ENCODE data around the gene PLK2.
A peak's percentile ranks its signal among the peaks of the same experiment; 100 is the strongest.

The PLK2 gene

DNA sequence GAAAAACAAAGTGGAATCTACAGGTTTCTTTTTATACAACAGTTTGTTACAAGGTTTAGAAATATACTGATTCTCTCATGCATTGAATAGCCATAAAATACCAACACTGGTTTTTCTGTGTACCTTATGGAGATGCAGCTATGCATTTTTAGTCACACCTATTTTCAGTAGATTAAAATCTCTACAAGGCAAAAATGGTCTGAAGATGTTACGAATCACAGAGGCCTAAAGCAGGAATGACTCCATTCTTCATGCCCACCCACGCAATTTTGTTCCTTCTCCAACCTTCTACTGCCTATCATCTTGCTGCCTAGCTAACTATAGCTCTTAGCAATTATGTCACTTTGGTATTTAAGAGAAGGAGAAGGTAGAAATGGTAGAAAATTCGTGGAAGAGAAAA is 9.9 kb downstream of the PLK2 start:
- DNase-seq (ENCODE audit: insufficient read length, low spot score) (no peak), FAIRE-seq (no peak)
- no peak for TF ChIP-seq POLR2A (IDR thresholded peaks at IDR 0.05; ENCODE audit: low read depth, low read length)

- no peak for TF ChIP-seq POLR2A (IDR thresholded peaks at IDR 0.05; ENCODE audit: low read depth, low read length)
- DNase-seq (ENCODE audit: insufficient read length, low spot score) (no peak), FAIRE-seq (no peak)
Measured at GRCh38 chr5:58447226-58447625, 12.7 kb downstream of the PLK2 start.

GRCh38 chr5:58446024-58446423 is 13.9 kb downstream of the PLK2 start:
- TF ChIP-seq POLR2A (IDR thresholded peaks at IDR 0.05; ENCODE audit: low read depth, low read length), result no peak
- DNase-seq (ENCODE audit: insufficient read length, low spot score), result no peak
- FAIRE-seq, result no peak

DNA sequence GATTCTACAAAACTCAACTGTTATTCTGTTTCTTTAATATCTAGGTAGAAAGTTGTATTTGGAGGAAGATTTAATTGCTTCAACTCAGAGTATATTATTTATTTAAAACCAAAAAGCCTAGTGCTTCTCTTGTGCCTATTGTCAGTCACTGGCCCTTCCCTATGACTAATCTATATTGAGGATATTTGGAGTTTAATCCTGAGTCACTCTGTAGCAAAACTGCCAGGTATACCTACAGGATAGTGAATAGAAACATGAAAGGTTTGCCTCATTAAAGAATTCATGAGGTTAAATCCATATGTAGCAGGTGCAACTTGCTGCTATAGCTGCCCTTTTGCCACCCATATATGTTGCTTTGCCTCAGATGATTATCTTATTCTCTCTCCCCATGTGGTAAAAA is 15.1 kb downstream of the PLK2 start:
- FAIRE-seq (no peak), DNase-seq (ENCODE audit: insufficient read length, low spot score) (no peak)
- TF ChIP-seq POLR2A (IDR thresholded peaks at IDR 0.05; ENCODE audit: low read depth, low read length), result no peak

GRCh38 chr5:58440901-58441460 is 18.9 kb downstream of the PLK2 start:
- no peak for DNase-seq (ENCODE audit: insufficient read length, low spot score)

DNA sequence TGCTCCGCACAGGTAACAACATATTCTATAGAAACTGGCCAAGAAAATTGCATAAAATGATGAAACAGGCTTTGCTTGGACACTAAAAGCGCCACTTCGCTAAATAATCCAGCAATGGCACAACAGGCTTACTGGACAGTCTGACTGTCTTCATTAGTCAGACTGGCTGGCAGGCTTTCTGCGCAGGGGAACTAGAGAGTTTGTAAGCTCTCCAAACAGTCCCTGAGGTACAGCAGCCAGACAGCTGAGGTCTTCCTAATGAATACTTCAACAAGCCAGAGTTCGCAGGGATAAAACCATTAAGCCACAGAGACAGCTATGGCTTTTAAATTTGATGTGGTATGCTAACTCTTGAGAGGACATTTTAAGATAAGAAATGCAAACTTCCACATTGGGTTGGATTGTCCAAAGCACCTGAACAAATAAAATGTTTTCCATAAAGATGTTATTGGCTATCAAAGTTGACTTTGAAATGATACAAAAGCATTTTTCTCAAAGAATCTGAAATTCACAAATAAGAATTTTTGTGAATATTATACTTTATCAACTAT is 20.7 kb downstream of the PLK2 start:
- TF ChIP-seq POLR2A (IDR thresholded peaks at IDR 0.05; ENCODE audit: low read depth, low read length), result no peak
- DNase-seq (ENCODE audit: insufficient read length, low spot score) (no peak), FAIRE-seq (no peak)

More at GRCh38 chr5:58440901-58441460, 18.9 kb downstream of the PLK2 start:
- FAIRE-seq, result peak; percentile 53
- no peak for TF ChIP-seq POLR2A (IDR thresholded peaks at IDR 0.05; ENCODE audit: low read depth, low read length)

- TF ChIP-seq POLR2A (IDR thresholded peaks at IDR 0.05; ENCODE audit: low read depth, low read length), result no peak
- no peak for DNase-seq (ENCODE audit: insufficient read length, low spot score)
- no peak for FAIRE-seq
Measured at GRCh38 chr5:58437661-58438060, 22.2 kb downstream of the PLK2 start.

- no peak for TF ChIP-seq POLR2A (IDR thresholded peaks at IDR 0.05; ENCODE audit: low read depth, low read length)
- DNase-seq (ENCODE audit: insufficient read length, low spot score), result no peak
- no peak for FAIRE-seq
Measured at GRCh38 chr5:58431832-58432231, 28.1 kb downstream of the PLK2 start.

DNA sequence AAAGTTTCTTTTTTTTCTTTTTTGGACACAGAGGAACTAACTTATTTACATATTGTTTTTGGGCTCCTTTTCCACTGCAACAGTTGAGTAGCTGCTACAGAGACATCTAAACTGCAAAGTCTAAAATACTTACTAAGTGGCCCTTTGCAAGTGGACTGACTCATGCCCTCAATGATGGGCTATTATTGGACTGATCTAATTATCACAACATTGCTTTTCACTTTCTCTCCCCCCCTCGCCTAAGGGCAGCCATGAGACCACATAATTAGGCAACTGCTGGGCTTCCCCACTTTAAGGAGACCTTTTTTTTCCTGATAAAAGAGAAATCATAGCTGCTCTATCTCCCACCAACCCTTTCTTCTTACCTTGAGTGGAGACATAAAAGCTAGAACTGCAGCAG is 47.0 kb downstream of the PLK2 start:
- DNase-seq (ENCODE audit: insufficient read length, low spot score), result no peak
- no peak for FAIRE-seq
- no peak for TF ChIP-seq POLR2A (IDR thresholded peaks at IDR 0.05; ENCODE audit: low read depth, low read length)

DNA sequence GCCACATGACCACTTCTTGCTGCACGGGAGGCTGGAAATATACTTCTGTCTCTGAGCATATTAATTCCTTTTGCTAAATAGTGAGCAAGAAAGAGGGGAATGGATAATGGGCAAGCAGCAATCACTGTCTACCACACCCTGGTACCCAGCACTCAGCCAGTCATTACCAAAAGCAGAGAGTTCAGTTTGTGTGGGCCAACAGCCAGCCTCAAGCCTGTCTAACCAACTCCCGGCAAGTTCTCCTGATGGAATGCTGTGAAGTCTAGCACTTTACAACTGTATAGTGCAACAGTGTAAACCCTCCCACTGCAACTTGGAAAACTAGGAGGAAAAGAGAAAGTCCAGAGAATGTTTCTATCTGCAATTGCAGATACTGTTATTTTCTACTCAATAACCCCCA is 47.8 kb downstream of the PLK2 start:
- TF ChIP-seq POLR2A (IDR thresholded peaks at IDR 0.05; ENCODE audit: low read depth, low read length), result no peak
- no peak for FAIRE-seq
- DNase-seq (ENCODE audit: insufficient read length, low spot score), result no peak

- TF ChIP-seq POLR2A (IDR thresholded peaks at IDR 0.05; ENCODE audit: low read depth, low read length), result no peak
- DNase-seq (ENCODE audit: insufficient read length, low spot score) (no peak), FAIRE-seq (peak; percentile 52)
Measured at GRCh38 chr5:58411372-58411771, 48.5 kb downstream of the PLK2 start.

GRCh38 chr5:58410441-58410840 is 49.4 kb downstream of the PLK2 start:
- DNase-seq (ENCODE audit: insufficient read length, low spot score) (peak; percentile 6), FAIRE-seq (peak; percentile 93)

GRCh38 chr5:58407042-58407719 is 52.7 kb downstream of the PLK2 start:
- DNase-seq (ENCODE audit: insufficient read length, low spot score) (peak; percentile 16), FAIRE-seq (peak; percentile 88)

More at GRCh38 chr5:58410441-58410840, 49.4 kb downstream of the PLK2 start:
- no peak for TF ChIP-seq POLR2A (IDR thresholded peaks at IDR 0.05; ENCODE audit: low read depth, low read length)

GRCh38 chr5:58406394-58406793 is 53.5 kb downstream of the PLK2 start:
- DNase-seq (ENCODE audit: insufficient read length, low spot score), result no peak
- FAIRE-seq, result no peak
- no peak for TF ChIP-seq POLR2A (IDR thresholded peaks at IDR 0.05; ENCODE audit: low read depth, low read length)

More at GRCh38 chr5:58407042-58407719, 52.7 kb downstream of the PLK2 start:
- TF ChIP-seq POLR2A (IDR thresholded peaks at IDR 0.05; ENCODE audit: low read depth, low read length), result no peak

DNA sequence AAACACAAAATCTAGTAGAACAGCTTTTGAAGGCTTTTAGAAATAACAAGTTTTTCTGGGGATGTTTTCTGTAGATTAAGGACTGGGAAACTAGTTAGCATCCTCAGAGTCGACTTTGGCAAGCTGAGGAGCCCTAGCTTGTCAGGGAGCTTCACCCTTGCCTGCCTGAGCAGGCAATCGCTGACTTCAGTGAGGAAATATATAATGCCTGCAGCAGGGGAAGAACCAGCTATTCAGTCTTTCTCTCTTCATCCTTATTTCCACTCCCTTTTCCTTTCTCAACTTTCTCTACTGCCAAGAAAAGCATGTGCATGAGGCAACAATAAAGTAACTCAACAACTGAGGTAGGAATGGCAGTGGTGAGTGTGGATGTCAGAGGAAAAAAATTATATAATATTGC is 54.7 kb downstream of the PLK2 start:
- no peak for FAIRE-seq
- no peak for TF ChIP-seq POLR2A (IDR thresholded peaks at IDR 0.05; ENCODE audit: low read depth, low read length)

More for the DNA sequence above, 54.7 kb downstream of the PLK2 start:
- DNase-seq (ENCODE audit: insufficient read length, low spot score), result no peak
